K562 (cell line): Measurements from ENCODE around the gene TMEM107. TPM values are rescaled to one million over a fixed set of nuclear protein-coding genes. Genes with fewer than 3 reads are reported as not detected.

ENCODE experiments used
- BHLHE40 ChIP-seq: IDR thresholded peaks from 2 replicates; pipeline ENCODE4 v1.6.1; 2011; ENCODE audit warnings: low read length, improper control_type of control experiment
- HCFC1 ChIP-seq: IDR thresholded peaks from 2 replicates; pipeline ENCODE4 v1.6.1; 2012; ENCODE audit warnings: low read depth, low read length, improper control_type of control experiment
- KAT7 ChIP-seq: sonication (generic); formaldehyde crosslinking; IDR thresholded peaks from 2 replicates; pipeline ENCODE4 v1.8.0; 2022; ENCODE audit warnings: missing genetic modification reagents, mild to moderate bottlenecking, borderline replicate concordance
- MBD2 ChIP-seq: sonication (generic); IDR thresholded peaks from 2 replicates; pipeline ENCODE4 v1.6.1; 2016; ENCODE audit warnings: low read depth, borderline replicate concordance
- NBN ChIP-seq: fragments of 450-650 bp; IDR thresholded peaks from 2 replicates; pipeline ENCODE4 v1.6.1; 2016; ENCODE audit warnings: low read depth, mild to moderate bottlenecking
- POLR3A ChIP-seq: IDR thresholded peaks from 2 replicates; pipeline ENCODE4 v1.6.1; 2011; ENCODE audit warnings: borderline replicate concordance, mild to moderate bottlenecking, moderate library complexity; ENCODE audit not compliant: insufficient read length, insufficient read depth; ENCODE audit errors: extremely low read depth
- ZNF143 ChIP-seq: sonication (generic); formaldehyde crosslinking; IDR thresholded peaks from 2 replicates; pipeline ENCODE4 v1.9.0; 2022; ENCODE audit warnings: mild to moderate bottlenecking, missing genetic modification reagents
- ZNF311 ChIP-seq: fragments of 250-450 bp; sonication (Bioruptor Pico); IDR thresholded peaks from 2 replicates; pipeline ENCODE4 v1.4.0; 2020; ENCODE audit warnings: mild to moderate bottlenecking, moderate library complexity
- polyA plus RNA-seq, 8 experiments: library from polyadenylated mRNA; depleted of rRNA in 4 of 8; stranded (reverse) in 5 of 8; unstranded in 3 of 8; fragments of >200 nt; fragmentation: Nextera tagmentation in 2 of 8; fragmentation: Illumina TruSeq in 1 of 8; extraction: Ambion mirVana in 2 of 8; extraction: Trizol in 1 of 8; gene quantifications; 2 replicates each; pipeline versions ENCODE4 v1.2.1 to v1.2.3, GENCODE V29; 2011 to 2014; ENCODE audit warnings: inconsistent platforms in 1 of 8, missing spikeins in 1 of 8
- total RNA-seq, 7 experiments: library from RNA; depleted of rRNA in 6 of 7; stranded (reverse); fragments of >200 nt in 6 of 7; fragmentation: Illumina TruSeq in 2 of 7; extraction: Trizol in 2 of 7; gene quantifications; 2 replicates each; pipeline versions ENCODE4 v1.2.1 to v1.2.3, GENCODE V29; 2011 to 2021; ENCODE audit warnings: low replicate concordance in 1 of 7
- TF ChIP-seq, protein P1 (sequence below), 2 experiments: fragments of 450-650 bp; formaldehyde crosslinking in 1 of 2; IDR thresholded peaks; 2 replicates each; pipeline versions ENCODE4 v1.4.0 to v1.6.1; 2014 to 2020; ENCODE audit warnings: mild to moderate bottlenecking in 2 of 2, borderline replicate concordance in 1 of 2, low read depth in 1 of 2
- TF ChIP-seq, protein P2 (sequence below): sonication (generic); formaldehyde crosslinking; IDR thresholded peaks from 2 replicates; pipeline ENCODE4 v1.8.0; 2022; ENCODE audit warnings: mild to moderate bottlenecking, missing genetic modification reagents
- TF ChIP-seq, protein P3 (sequence below), 2 experiments: fragments of 150-350 bp in 1 of 2; IDR thresholded peaks; 2 replicates each; pipeline ENCODE4 v1.6.1; 2012 to 2016; ENCODE audit warnings: low read depth in 2 of 2, low read length in 2 of 2, mild to moderate bottlenecking in 1 of 2, moderate library complexity in 1 of 2
- TF ChIP-seq, protein P4 (sequence below): fragments of 450-650 bp; formaldehyde crosslinking; IDR thresholded peaks from 2 replicates; pipeline ENCODE4 v1.4.0; 2020; ENCODE audit warnings: mild to moderate bottlenecking

TMEM107 gene
- total and polyA plus RNA-seq, 9 of the 15 experiments (the other 6 are each of a cell fraction or from before 2014, with no cell fraction given): 7.1 to 26.2 (median 16.9) TPM

DNA sequence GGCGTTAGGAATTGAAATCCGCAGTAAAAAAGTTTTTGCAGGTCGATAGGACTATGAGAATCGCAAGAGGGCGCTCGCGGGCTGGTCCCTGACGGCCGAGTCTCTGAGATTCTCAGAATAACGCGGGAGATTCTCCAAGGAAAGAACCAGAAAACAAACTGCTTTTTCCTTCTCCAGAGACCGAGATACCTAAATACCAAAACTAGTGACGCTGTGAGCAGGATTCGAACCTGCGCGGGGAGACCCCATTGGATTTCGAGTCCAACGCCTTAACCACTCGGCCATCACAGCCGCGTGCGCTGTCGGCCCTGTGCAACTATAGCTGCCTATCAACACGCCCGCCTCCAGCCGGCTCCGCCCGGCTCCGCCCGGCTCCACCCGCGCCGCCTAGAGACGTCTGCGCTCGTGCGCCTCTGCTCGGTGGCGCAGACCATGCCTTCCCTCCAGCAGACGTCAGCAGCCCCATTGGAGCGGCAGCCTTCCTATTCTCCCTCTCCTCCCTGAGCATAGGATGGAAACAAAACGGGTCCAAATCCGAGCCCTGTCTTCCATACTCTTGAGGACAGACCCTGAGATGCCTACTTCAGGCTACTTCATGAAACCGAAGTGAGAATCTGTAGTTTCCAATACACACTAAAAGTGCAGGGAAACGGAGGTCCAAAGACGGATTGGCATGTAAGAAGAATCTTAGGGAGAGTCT lies 37.4 kb downstream of the TMEM107 start (continued):
- peak; percentile 81 for TF ChIP-seq POLR3A
- TF ChIP-seq, protein P1, sequence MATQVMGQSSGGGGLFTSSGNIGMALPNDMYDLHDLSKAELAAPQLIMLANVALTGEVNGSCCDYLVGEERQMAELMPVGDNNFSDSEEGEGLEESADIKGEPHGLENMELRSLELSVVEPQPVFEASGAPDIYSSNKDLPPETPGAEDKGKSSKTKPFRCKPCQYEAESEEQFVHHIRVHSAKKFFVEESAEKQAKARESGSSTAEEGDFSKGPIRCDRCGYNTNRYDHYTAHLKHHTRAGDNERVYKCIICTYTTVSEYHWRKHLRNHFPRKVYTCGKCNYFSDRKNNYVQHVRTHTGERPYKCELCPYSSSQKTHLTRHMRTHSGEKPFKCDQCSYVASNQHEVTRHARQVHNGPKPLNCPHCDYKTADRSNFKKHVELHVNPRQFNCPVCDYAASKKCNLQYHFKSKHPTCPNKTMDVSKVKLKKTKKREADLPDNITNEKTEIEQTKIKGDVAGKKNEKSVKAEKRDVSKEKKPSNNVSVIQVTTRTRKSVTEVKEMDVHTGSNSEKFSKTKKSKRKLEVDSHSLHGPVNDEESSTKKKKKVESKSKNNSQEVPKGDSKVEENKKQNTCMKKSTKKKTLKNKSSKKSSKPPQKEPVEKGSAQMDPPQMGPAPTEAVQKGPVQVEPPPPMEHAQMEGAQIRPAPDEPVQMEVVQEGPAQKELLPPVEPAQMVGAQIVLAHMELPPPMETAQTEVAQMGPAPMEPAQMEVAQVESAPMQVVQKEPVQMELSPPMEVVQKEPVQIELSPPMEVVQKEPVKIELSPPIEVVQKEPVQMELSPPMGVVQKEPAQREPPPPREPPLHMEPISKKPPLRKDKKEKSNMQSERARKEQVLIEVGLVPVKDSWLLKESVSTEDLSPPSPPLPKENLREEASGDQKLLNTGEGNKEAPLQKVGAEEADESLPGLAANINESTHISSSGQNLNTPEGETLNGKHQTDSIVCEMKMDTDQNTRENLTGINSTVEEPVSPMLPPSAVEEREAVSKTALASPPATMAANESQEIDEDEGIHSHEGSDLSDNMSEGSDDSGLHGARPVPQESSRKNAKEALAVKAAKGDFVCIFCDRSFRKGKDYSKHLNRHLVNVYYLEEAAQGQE (IDR thresholded peaks at IDR 0.05; ENCODE audit: borderline replicate concordance): peak; percentile 99
- TF ChIP-seq, protein P1 (CRISPR knock-in tag; IDR thresholded peaks at IDR 0.05; ENCODE audit: low read depth): no peak
- peak; percentile 50 for TF ChIP-seq HCFC1
- TF ChIP-seq, protein P2, sequence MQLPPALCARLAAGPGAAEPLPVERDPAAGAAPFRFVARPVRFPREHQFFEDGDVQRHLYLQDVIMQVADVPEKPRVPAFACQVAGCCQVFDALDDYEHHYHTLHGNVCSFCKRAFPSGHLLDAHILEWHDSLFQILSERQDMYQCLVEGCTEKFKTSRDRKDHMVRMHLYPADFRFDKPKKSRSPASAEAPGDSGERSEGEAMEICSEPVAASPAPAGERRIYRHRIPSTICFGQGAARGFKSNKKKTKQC (CRISPR knock-in tag): peak; percentile 63; the same call in 1 of the 2 replicates
- TF ChIP-seq BHLHE40: peak; percentile 81
- peak; percentile 33; the same call in 1 of the 2 replicates for TF ChIP-seq MBD2
- peak; percentile 89; the same call in 1 of the 2 replicates for TF ChIP-seq KAT7
- no peak for TF ChIP-seq ZNF311 (CRISPR knock-in tag)
- no peak for TF ChIP-seq ZNF143
- TF ChIP-seq, protein P3, sequence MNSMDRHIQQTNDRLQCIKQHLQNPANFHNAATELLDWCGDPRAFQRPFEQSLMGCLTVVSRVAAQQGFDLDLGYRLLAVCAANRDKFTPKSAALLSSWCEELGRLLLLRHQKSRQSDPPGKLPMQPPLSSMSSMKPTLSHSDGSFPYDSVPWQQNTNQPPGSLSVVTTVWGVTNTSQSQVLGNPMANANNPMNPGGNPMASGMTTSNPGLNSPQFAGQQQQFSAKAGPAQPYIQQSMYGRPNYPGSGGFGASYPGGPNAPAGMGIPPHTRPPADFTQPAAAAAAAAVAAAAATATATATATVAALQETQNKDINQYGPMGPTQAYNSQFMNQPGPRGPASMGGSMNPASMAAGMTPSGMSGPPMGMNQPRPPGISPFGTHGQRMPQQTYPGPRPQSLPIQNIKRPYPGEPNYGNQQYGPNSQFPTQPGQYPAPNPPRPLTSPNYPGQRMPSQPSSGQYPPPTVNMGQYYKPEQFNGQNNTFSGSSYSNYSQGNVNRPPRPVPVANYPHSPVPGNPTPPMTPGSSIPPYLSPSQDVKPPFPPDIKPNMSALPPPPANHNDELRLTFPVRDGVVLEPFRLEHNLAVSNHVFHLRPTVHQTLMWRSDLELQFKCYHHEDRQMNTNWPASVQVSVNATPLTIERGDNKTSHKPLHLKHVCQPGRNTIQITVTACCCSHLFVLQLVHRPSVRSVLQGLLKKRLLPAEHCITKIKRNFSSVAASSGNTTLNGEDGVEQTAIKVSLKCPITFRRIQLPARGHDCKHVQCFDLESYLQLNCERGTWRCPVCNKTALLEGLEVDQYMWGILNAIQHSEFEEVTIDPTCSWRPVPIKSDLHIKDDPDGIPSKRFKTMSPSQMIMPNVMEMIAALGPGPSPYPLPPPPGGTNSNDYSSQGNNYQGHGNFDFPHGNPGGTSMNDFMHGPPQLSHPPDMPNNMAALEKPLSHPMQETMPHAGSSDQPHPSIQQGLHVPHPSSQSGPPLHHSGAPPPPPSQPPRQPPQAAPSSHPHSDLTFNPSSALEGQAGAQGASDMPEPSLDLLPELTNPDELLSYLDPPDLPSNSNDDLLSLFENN (IDR thresholded peaks at IDR 0.05; ENCODE audit: low read depth in 2 of 2, low read length in 2 of 2): no peak
- TF ChIP-seq NBN: peak; percentile 40; the same call in 1 of the 2 replicates
- TF ChIP-seq, protein P4, sequence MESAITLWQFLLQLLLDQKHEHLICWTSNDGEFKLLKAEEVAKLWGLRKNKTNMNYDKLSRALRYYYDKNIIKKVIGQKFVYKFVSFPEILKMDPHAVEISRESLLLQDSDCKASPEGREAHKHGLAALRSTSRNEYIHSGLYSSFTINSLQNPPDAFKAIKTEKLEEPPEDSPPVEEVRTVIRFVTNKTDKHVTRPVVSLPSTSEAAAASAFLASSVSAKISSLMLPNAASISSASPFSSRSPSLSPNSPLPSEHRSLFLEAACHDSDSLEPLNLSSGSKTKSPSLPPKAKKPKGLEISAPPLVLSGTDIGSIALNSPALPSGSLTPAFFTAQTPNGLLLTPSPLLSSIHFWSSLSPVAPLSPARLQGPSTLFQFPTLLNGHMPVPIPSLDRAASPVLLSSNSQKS: no peak
